T-helper 1 cell treated with Interleukin-12 subunit alpha and Interleukin-12 subunit beta and Interleukin-4 antibody, amounts not matched to agents 30 ng/mL and 1 ng/mL, for 36 hours (primary cell): ENCODE data around the gene AQP1. TPM values are rescaled to one million over a fixed set of nuclear protein-coding genes. Genes with fewer than 3 reads are reported as not detected.

Source experiments
- intact Hi-C: fragments of 100-400 bp; cut with micrococcal nuclease; formaldehyde crosslinking; loops from one replicate; pipeline ENCODE4 v1.15.1; 2024
- total RNA-seq: library from RNA; stranded (reverse); gene quantifications from 2 replicates; pipeline ENCODE4 v1.2.3, GENCODE V29; 2022

AQP1 gene
- total RNA-seq, 1 donor from 2014 or later: 0.34 TPM

GRCh38 chr7:30933124-30933974 is 21.7 kb downstream of the AQP1 start:
- intact Hi-C loops: no loop called here

- intact Hi-C loops: no loop called here
Observed at GRCh38 chr7:30934225-30934624, 22.6 kb downstream of the AQP1 start.

GRCh38 chr7:30934732-30935568 is 23.3 kb downstream of the AQP1 start:
- intact Hi-C loops: no loop called here

- intact Hi-C loops: no loop called here
Observed at GRCh38 chr7:30935569-30935877, 23.9 kb downstream of the AQP1 start.

- intact Hi-C loops: no loop called here
Observed at GRCh38 chr7:30936650-30937245, 25.1 kb downstream of the AQP1 start.

- intact Hi-C loops: no loop called here
Observed at GRCh38 chr7:30937416-30937815, 25.8 kb downstream of the AQP1 start.

- intact Hi-C loops: loop anchor here (1.0 kb wide), 1 partner anchor 36 kb away; no protein-coding TSS in a partner anchor
Observed at GRCh38 chr7:30938435-30939316, 27.0 kb downstream of the AQP1 start.

GRCh38 chr7:30941582-30942323 is 30.1 kb downstream of the AQP1 start:
- intact Hi-C loops: no loop called here

GRCh38 chr7:30950197-30950596 is 38.5 kb downstream of the AQP1 start:
- intact Hi-C loops: no loop called here

- intact Hi-C loops: no loop called here
Observed at GRCh38 chr7:30954914-30955313, 43.3 kb downstream of the AQP1 start.

GRCh38 chr7:30956704-30957103 is 45.1 kb downstream of the AQP1 start:
- intact Hi-C loops: no loop called here

GRCh38 chr7:30963842-30964241 is 52.2 kb downstream of the AQP1 start, which contains the start of gene GHRHR:
GHRHR (plus strand) TSS chr7:30963953; CDS start chr7:30964069, 116 bp downstream.
- intact Hi-C loops: no loop called here

GRCh38 chr7:30965372-30965771 is 53.7 kb downstream of the AQP1 start:
- intact Hi-C loops: no loop called here

- intact Hi-C loops: no loop called here
Observed at GRCh38 chr7:30965883-30966282, 54.2 kb downstream of the AQP1 start.

GRCh38 chr7:30968294-30968693 is 56.6 kb downstream of the AQP1 start:
- intact Hi-C loops: no loop called here

GRCh38 chr7:30968747-30969603 is 57.3 kb downstream of the AQP1 start:
- intact Hi-C loops: no loop called here

- intact Hi-C loops: no loop called here
Observed at GRCh38 chr7:30969604-30969970, 57.9 kb downstream of the AQP1 start.

GRCh38 chr7:30970074-30970473 is 58.4 kb downstream of the AQP1 start:
- intact Hi-C loops: loop anchor here (10.0 kb wide), 1 partner anchor 465 kb away; the partner anchor contains the start of gene GGCT

- intact Hi-C loops: loop anchor here (10.0 kb wide), 1 partner anchor 466 kb away; the partner anchor contains the start of gene GGCT
Observed at GRCh38 chr7:30970594-30971094, 59.0 kb downstream of the AQP1 start.
